ENCODE data around the gene PRKCZ. TPM values are rescaled to one million over a fixed set of nuclear protein-coding genes. Genes with fewer than 3 reads are reported as not detected.

The PRKCZ gene
- polyA plus RNA-seq, 1 of the 3 experiments (the other 2 are of a cell fraction): 24.2 TPM

GRCh38 chr1:2031546-2032540 is 18.4 kb upstream of the PRKCZ start:
- Histone ChIP-seq H3K27me3 (ENCODE audit: insufficient read depth) (no peaks in the 10 kb centered on the region), H3F3A (replicated peaks; ENCODE audit: insufficient read depth) (no peaks in the 10 kb centered on the region), H3K36me3 (replicated peaks in 1 of 2; ENCODE audit: control insufficient read depth in 1 of 2, insufficient read depth in 2 of 2, low read length in 1 of 2) (no peaks in the 10 kb centered on the region), H2AFZ (ENCODE audit: low read depth) (no peak overlapping the region), H3K27ac (ENCODE audit: low read depth in 2 of 2, low read length in 1 of 2) (peak overlapping the region in 1 of 2 experiments; percentile 43; a peak in 1 of 4 replicates), H3K9me3 (no peaks in the 10 kb centered on the region), H3K4me3 (ENCODE audit: low read depth in 2 of 2, low read length in 1 of 2) (no peak overlapping the region), H3K4me2 (no peak overlapping the region), H3K4me1 (ENCODE audit: control insufficient read depth in 1 of 2, insufficient read depth in 2 of 2, low read depth in 1 of 2, low read length in 1 of 2) (peaks cover 0 to 21% of the 10 kb centered on the region in 2 experiments; a peak in 1 of 4 replicates), H3K9ac (no peak overlapping the region), H3K79me2 (ENCODE audit: insufficient read depth) (no peaks in the 10 kb centered on the region), H4K20me1 (ENCODE audit: insufficient read depth) (no peaks in the 10 kb centered on the region), H3K9me2 (no peaks in the 10 kb centered on the region)
- CTCF ChIA-PET: interaction anchor here (0.7 to 10.7 kb wide), 11 partner anchors 9 to 475 kb away, joined by 3 to 138 read pairs (median 4); partner anchors contain the start of gene GABRD
- 42% methylated on average over 8 of the region's 33 CpGs for WGBS (ENCODE audit: low lambda C conversion rate)
- POLR2A ChIA-PET: interaction anchor here (0.8 to 1.4 kb wide), 4 partner anchors 9 to 14 kb away, joined by 3 to 6 read pairs (median 4); partner anchors contain the start of gene GABRD
- TF ChIP-seq TAF1 (IDR thresholded peaks at IDR 0.05; ENCODE audit: borderline replicate concordance, low read depth, low read length): no peak
- TF ChIP-seq EP300 (IDR thresholded peaks at IDR 0.05; ENCODE audit: borderline replicate concordance in 1 of 2, low read depth in 1 of 2, low read length in 1 of 2): peak in 1 of 2 experiments; percentile 55; a peak in 1 of 4 replicates
- DNase-seq: peak; percentile 89

DNA sequence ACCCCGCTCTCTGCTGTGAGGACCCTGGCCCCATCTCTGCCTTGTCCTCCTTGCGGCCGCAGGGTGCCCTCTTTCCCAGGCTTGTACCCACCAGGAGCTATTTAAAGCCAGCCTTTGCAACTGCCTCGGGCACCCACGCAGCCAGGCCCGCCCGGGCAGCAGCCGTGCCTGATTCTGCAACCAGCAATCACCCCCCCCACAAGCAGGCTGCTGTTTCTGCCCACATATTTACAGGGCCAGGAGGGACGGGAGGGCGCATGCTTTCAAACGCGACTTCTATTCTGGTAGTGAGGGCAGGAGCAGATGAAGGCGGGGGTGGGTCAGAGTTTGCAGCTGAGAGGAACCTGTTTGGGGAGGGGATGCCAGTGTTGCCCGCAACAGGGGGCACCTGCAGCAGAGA is 17.5 kb upstream of the PRKCZ start:
- peak overlapping the region in 1 of 2 experiments; percentile 43; a peak in 1 of 4 replicates for H3K27ac ChIP-seq (ENCODE audit: low read depth in 2 of 2, low read length in 1 of 2)
- CTCF ChIA-PET: interaction anchor here (0.7 to 10.7 kb wide), 9 partner anchors 8 to 474 kb away, joined by 3 to 138 read pairs (median 6); partner anchors contain the start of gene GABRD

More for the DNA sequence above, 17.5 kb upstream of the PRKCZ start:
- Histone ChIP-seq H3K4me3 (ENCODE audit: low read depth in 2 of 2, low read length in 1 of 2) (no peak overlapping the region), H3K36me3 (replicated peaks in 1 of 2; ENCODE audit: control insufficient read depth in 1 of 2, insufficient read depth in 2 of 2, low read length in 1 of 2) (no peaks in the 10 kb centered on the region), H3K4me1 (ENCODE audit: control insufficient read depth in 1 of 2, insufficient read depth in 2 of 2, low read depth in 1 of 2, low read length in 1 of 2) (peaks cover 0 to 21% of the 10 kb centered on the region in 2 experiments; a peak in 1 of 4 replicates), H2AFZ (ENCODE audit: low read depth) (no peak overlapping the region), H3K9me2 (no peaks in the 10 kb centered on the region), H3K9me3 (no peaks in the 10 kb centered on the region), H3K9ac (no peak overlapping the region), H3F3A (replicated peaks; ENCODE audit: insufficient read depth) (no peaks in the 10 kb centered on the region), H3K4me2 (no peak overlapping the region), H4K20me1 (ENCODE audit: insufficient read depth) (no peaks in the 10 kb centered on the region), H3K27me3 (ENCODE audit: insufficient read depth) (no peaks in the 10 kb centered on the region), H3K79me2 (ENCODE audit: insufficient read depth) (no peaks in the 10 kb centered on the region)
- no peak for TF ChIP-seq YY1 (IDR thresholded peaks at IDR 0.05; ENCODE audit: low read depth)
- no peak for TF ChIP-seq FOSL2 (IDR thresholded peaks at IDR 0.05; ENCODE audit: borderline replicate concordance, low read depth)
- no peak for TF ChIP-seq CHD2 (IDR thresholded peaks at IDR 0.05; ENCODE audit: low read length, partially characterized antibody)
- TF ChIP-seq ELF1 (IDR thresholded peaks at IDR 0.05): no peak
- TF ChIP-seq REST (IDR thresholded peaks at IDR 0.05; ENCODE audit: low read depth, low read length): no peak
- no peak for TF ChIP-seq TCF12 (IDR thresholded peaks at IDR 0.05)
- no peak for TF ChIP-seq USF2 (IDR thresholded peaks at IDR 0.05; ENCODE audit: borderline replicate concordance, low read depth, low read length)
- TF ChIP-seq SMC3 (IDR thresholded peaks at IDR 0.05; ENCODE audit: low read depth, low read length): no peak
- POLR2A ChIA-PET: interaction anchor here (0.5 to 1.4 kb wide), 3 partner anchors 12 to 212 kb away, joined by 3 to 6 read pairs (median 5); partner anchors contain the start of gene GABRD
- 52% methylated on average over 10 of the region's 14 CpGs for WGBS (ENCODE audit: low lambda C conversion rate)
- DNase-seq: peak; percentile 79

Data from SK-N-SH (cell line).